ENCODE data around the gene SPTBN1. TPM values are rescaled to one million over a fixed set of nuclear protein-coding genes. Genes with fewer than 3 reads are reported as not detected.

SPTBN1 gene
- total RNA-seq, 1 experiment from 2014 or later, result 110 TPM

GRCh38 chr2:54704688-54705605, 248.8 kb downstream of the SPTBN1 start:
- DNase-seq (ENCODE audit: low read depth), result no peak
- in situ Hi-C loops (cut with HindIII; ENCODE audit: low pct_unique_long_range_greater_than_20kb, low sequenced_read_pairs), result no loop called here

DNA sequence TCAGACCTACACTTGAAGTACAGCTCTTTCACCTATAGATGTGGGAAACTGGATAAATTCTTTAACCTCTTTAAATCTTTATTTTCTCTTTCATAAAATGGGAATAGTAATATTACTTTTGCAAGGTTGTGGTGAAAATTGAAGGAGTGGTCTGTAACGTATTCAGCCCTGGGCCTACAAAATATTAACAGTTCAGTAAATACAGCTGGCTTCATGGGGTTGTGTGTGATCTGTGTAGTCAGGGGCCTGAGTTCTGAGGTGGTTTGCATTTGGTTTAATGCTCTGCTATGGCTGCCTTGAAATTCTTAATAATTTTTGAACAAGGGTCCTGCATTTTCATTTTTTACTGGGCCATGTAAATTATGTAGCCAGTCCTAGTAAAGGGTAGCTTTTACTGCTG, 250.5 kb downstream of the SPTBN1 start:
- DNase-seq (ENCODE audit: low read depth), result no peak
- in situ Hi-C loops (cut with HindIII; ENCODE audit: low pct_unique_long_range_greater_than_20kb, low sequenced_read_pairs), result no loop called here

GRCh38 chr2:54708584-54709335, 252.6 kb downstream of the SPTBN1 start:
- no peak for DNase-seq (ENCODE audit: low read depth)
- in situ Hi-C loops (cut with HindIII; ENCODE audit: low pct_unique_long_range_greater_than_20kb, low sequenced_read_pairs), result no loop called here

GRCh38 chr2:54709336-54709809, 253.2 kb downstream of the SPTBN1 start:
- in situ Hi-C loops (cut with HindIII; ENCODE audit: low pct_unique_long_range_greater_than_20kb, low sequenced_read_pairs), result no loop called here

DNA sequence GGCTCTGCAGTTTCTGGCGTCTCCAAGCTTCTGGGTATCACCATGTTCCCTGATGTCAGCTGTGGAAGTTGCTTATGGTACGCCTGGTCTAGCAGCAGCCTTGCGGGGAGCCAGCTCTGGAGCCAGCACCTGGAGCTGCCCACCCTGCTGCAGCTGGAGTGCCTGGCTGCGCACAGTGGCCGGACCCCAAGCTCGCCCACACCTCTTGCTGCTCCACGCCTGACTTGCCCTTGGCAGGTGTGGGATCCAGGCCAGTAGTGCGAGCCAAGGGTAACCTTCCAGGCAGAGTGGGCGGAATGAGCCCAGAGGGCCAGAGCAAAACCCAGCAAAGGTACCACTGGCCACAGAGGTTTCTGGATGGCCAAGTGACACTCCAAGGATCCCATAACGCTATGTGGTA, 254.1 kb downstream of the SPTBN1 start:
- DNase-seq (ENCODE audit: low read depth), result no peak
- in situ Hi-C loops (cut with HindIII; ENCODE audit: low pct_unique_long_range_greater_than_20kb, low sequenced_read_pairs), result no loop called here

More at GRCh38 chr2:54709336-54709809, 253.2 kb downstream of the SPTBN1 start:
- no peak for DNase-seq (ENCODE audit: low read depth)

DNA sequence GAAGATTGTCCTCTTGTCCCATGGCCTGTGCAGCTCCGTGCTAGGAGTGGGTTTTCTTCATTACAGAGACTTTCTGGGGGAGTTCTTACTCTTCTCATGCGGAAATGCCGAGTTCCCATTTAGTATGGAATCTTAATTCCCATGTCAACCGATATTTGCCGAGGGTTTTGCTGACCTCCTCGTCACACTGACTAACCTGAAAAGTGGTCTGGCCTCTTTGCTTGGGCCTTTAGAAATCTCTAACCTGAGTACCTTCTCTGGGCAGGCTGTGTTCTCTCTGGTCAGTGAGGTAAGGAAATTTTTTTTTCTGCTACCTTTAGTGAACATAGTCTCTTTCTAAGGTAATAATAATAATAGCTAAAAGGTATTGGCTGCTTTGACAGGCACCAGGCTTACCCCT, 256.4 kb downstream of the SPTBN1 start:
- DNase-seq (ENCODE audit: low read depth), result no peak
- in situ Hi-C loops (cut with HindIII; ENCODE audit: low pct_unique_long_range_greater_than_20kb, low sequenced_read_pairs), result no loop called here

DNA sequence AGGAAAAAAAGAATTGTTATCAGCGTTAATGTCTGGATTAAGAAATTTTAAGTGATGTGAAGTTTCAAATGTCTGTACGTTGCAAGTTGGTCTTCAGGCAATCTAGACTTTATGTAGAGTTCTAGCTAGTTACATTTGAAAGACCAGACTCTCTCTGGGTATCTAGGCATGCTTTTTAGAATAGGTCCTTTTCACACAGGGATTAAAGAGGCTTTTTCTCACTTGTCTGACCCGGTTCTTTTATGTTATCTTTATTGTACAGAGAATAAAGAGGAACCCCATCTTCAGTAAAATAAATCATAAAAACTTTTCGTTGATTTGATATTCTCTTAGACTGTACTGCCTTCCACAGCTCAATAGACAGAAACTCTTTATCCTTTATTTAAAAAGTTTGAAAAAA, 258.9 kb downstream of the SPTBN1 start:
- in situ Hi-C loops (cut with HindIII; ENCODE audit: low pct_unique_long_range_greater_than_20kb, low sequenced_read_pairs), result no loop called here
- no peak for DNase-seq (ENCODE audit: low read depth)

GRCh38 chr2:54716375-54716774, 260.2 kb downstream of the SPTBN1 start:
- in situ Hi-C loops (cut with HindIII; ENCODE audit: low pct_unique_long_range_greater_than_20kb, low sequenced_read_pairs), result no loop called here

GRCh38 chr2:54720563-54720962, 264.4 kb downstream of the SPTBN1 start:
- DNase-seq (ENCODE audit: low read depth), result no peak
- in situ Hi-C loops (cut with HindIII; ENCODE audit: low pct_unique_long_range_greater_than_20kb, low sequenced_read_pairs), result no loop called here

More at GRCh38 chr2:54716375-54716774, 260.2 kb downstream of the SPTBN1 start:
- no peak for DNase-seq (ENCODE audit: low read depth)

Other genes with a start within 250 kb of the SPTBN1 start
- not detected in 2 replicates for gene TSPYL6, start 200.1 kb upstream of the SPTBN1 start, total RNA-seq (2014; rRNA removed; shearing (Covaris generic); ENCODE audit: low replicate concordance)